Activated CD4-positive, alpha-beta T cell treated with anti-CD3 and anti-CD28 coated beads for 36 hours (primary cell): ENCODE measurements around the gene KLHL29. TPM values are rescaled to one million over a fixed set of nuclear protein-coding genes. Genes with fewer than 3 reads are reported as not detected.

Source experiments
- ATAC-seq: fragments of 200-7000 bp; cut with Tn5 transposase; one replicate; pipeline ENCODE4 v1.10.0; 2021; ENCODE audit warnings: mild to moderate bottlenecking, moderate library complexity
- CTCF ChIA-PET: fragments of 350-600 bp; sonication (Branson Sonifier 250); formaldehyde crosslinking; loops from one replicate; lab custom pipeline; 2021; ENCODE audit warnings: antibody characterized with exemption; lab: Charles Lee
- POLR2A ChIA-PET: fragments of 350-600 bp; sonication (Branson Sonifier 250); formaldehyde crosslinking; loops from one replicate; lab custom pipeline; 2021; ENCODE audit warnings: antibody characterized with exemption, inconsistent platforms; lab: Charles Lee
- DNase-seq: peaks from one replicate; pipeline ENCODE4 v3.0.0-alpha.2; 2020
- H3K27ac Mint-ChIP-seq: one replicate; pipeline ENCODE4 v1.8.0; 2021; ENCODE audit warnings: mixed read lengths
- H3K27me3 Mint-ChIP-seq: one replicate; pipeline ENCODE4 v1.8.0; 2021; ENCODE audit warnings: mixed read lengths
- H3K36me3 Mint-ChIP-seq: one replicate; pipeline ENCODE4 v1.8.0; 2021; ENCODE audit warnings: low read depth, mixed read lengths
- H3K4me1 Mint-ChIP-seq: one replicate; pipeline ENCODE4 v1.8.0; 2021; ENCODE audit warnings: mixed read lengths
- H3K4me3 Mint-ChIP-seq: one replicate; pipeline ENCODE4 v1.8.0; 2021; ENCODE audit warnings: mild to moderate bottlenecking, moderate library complexity, mixed read lengths
- H3K9me3 Mint-ChIP-seq: one replicate; pipeline ENCODE4 v1.8.0; 2021; ENCODE audit warnings: low read depth, mixed read lengths
- intact Hi-C, 2 experiments: fragments of 100-400 bp; cut with DNase I in 1 of 2; cut with micrococcal nuclease in 1 of 2; formaldehyde crosslinking; loops; one replicate each; pipeline versions ENCODE4 v1.14.2 to v1.15.1; 2022 to 2024; cut with DNase I, micrococcal nuclease
- total RNA-seq, 2 experiments: library from RNA; stranded (reverse); gene quantifications; one replicate each; pipeline ENCODE4 v1.2.3, GENCODE V29; 2021

KLHL29 gene
- total RNA-seq, 2 experiments from 2014 or later, result 1.7 to 2.0 TPM

GRCh38 chr2:23690421-23691105 is 305.6 kb downstream of the KLHL29 start:
- no peaks in the 10 kb centered on the region for H3K9me3 Mint-ChIP-seq
- POLR2A ChIA-PET, result no interaction called here
- no peaks in the 10 kb centered on the region for H3K36me3 Mint-ChIP-seq
- ATAC-seq (no peak), DNase-seq (no peak)
- no peaks in the 10 kb centered on the region for H3K4me1 Mint-ChIP-seq
- H3K27ac Mint-ChIP-seq, result no peak overlapping the region
- no peak overlapping the region for H3K4me3 Mint-ChIP-seq
- H3K27me3 Mint-ChIP-seq, result no peaks in the 10 kb centered on the region
- intact Hi-C loops, result no loop called here
- CTCF ChIA-PET, result no interaction called here

- Mint-ChIP-seq H3K4me3 (no peak overlapping the region), H3K36me3 (no peaks in the 10 kb centered on the region), H3K27me3 (no peaks in the 10 kb centered on the region), H3K27ac (no peak overlapping the region), H3K9me3 (no peaks in the 10 kb centered on the region), H3K4me1 (no peaks in the 10 kb centered on the region)
- DNase-seq, result no peak
- ChIA-PET POLR2A (no interaction called here), CTCF (no interaction called here)
- intact Hi-C loops, result no loop called here
- ATAC-seq, result no peak
Observed at GRCh38 chr2:23691106-23691470, 306.1 kb downstream of the KLHL29 start.

GRCh38 chr2:23691565-23691964 is 306.6 kb downstream of the KLHL29 start:
- no peaks in the 10 kb centered on the region for H3K27me3 Mint-ChIP-seq

GRCh38 chr2:23692263-23692662 is 307.3 kb downstream of the KLHL29 start:
- H3K4me1 Mint-ChIP-seq, result no peaks in the 10 kb centered on the region
- DNase-seq, result peak; percentile 1
- H3K27ac Mint-ChIP-seq, result no peak overlapping the region
- H3K27me3 Mint-ChIP-seq, result no peaks in the 10 kb centered on the region
- intact Hi-C loops, result no loop called here
- H3K4me3 Mint-ChIP-seq, result no peak overlapping the region
- ATAC-seq, result no peak
- CTCF ChIA-PET, result no interaction called here
- H3K9me3 Mint-ChIP-seq, result no peaks in the 10 kb centered on the region
- POLR2A ChIA-PET, result no interaction called here
- no peaks in the 10 kb centered on the region for H3K36me3 Mint-ChIP-seq

More at GRCh38 chr2:23691565-23691964, 306.6 kb downstream of the KLHL29 start:
- no peak overlapping the region for H3K4me3 Mint-ChIP-seq
- DNase-seq (no peak), ATAC-seq (no peak)
- no peaks in the 10 kb centered on the region for H3K36me3 Mint-ChIP-seq
- no peaks in the 10 kb centered on the region for H3K9me3 Mint-ChIP-seq
- intact Hi-C loops, result no loop called here
- ChIA-PET POLR2A (no interaction called here), CTCF (no interaction called here)
- no peaks in the 10 kb centered on the region for H3K4me1 Mint-ChIP-seq
- no peak overlapping the region for H3K27ac Mint-ChIP-seq

- H3K27me3 Mint-ChIP-seq, result no peaks in the 10 kb centered on the region
- ATAC-seq (no peak), DNase-seq (no peak)
- H3K9me3 Mint-ChIP-seq, result no peaks in the 10 kb centered on the region
- no peaks in the 10 kb centered on the region for H3K4me1 Mint-ChIP-seq
- no peak overlapping the region for H3K27ac Mint-ChIP-seq
- ChIA-PET POLR2A (no interaction called here), CTCF (no interaction called here)
- no peak overlapping the region for H3K4me3 Mint-ChIP-seq
- no peaks in the 10 kb centered on the region for H3K36me3 Mint-ChIP-seq
- intact Hi-C loops, result no loop called here
Observed at GRCh38 chr2:23692851-23693605, 308.0 kb downstream of the KLHL29 start.

- Mint-ChIP-seq H3K27ac (no peak overlapping the region), H3K36me3 (no peaks in the 10 kb centered on the region), H3K4me3 (no peak overlapping the region), H3K4me1 (no peaks in the 10 kb centered on the region), H3K9me3 (no peaks in the 10 kb centered on the region), H3K27me3 (no peaks in the 10 kb centered on the region)
- no peak for DNase-seq
- CTCF ChIA-PET, result no interaction called here
- ATAC-seq, result no peak
- intact Hi-C loops, result no loop called here
- POLR2A ChIA-PET, result no interaction called here
Observed at GRCh38 chr2:23693606-23693951, 308.6 kb downstream of the KLHL29 start.

- ATAC-seq (no peak), DNase-seq (no peak)
- POLR2A ChIA-PET, result no interaction called here
- intact Hi-C loops, result no loop called here
- CTCF ChIA-PET, result no interaction called here
- H3K4me3 Mint-ChIP-seq, result no peak overlapping the region
- no peaks in the 10 kb centered on the region for H3K9me3 Mint-ChIP-seq
- H3K36me3 Mint-ChIP-seq, result no peaks in the 10 kb centered on the region
- H3K4me1 Mint-ChIP-seq, result no peaks in the 10 kb centered on the region
- H3K27me3 Mint-ChIP-seq, result no peaks in the 10 kb centered on the region
- H3K27ac Mint-ChIP-seq, result no peak overlapping the region
Observed at GRCh38 chr2:23694058-23695045, 309.4 kb downstream of the KLHL29 start.

- H3K27ac Mint-ChIP-seq, result no peak overlapping the region
- no peaks in the 10 kb centered on the region for H3K27me3 Mint-ChIP-seq
- no peaks in the 10 kb centered on the region for H3K4me1 Mint-ChIP-seq
- ATAC-seq (no peak), DNase-seq (peak; percentile 3)
- intact Hi-C loops, result no loop called here
- ChIA-PET POLR2A (no interaction called here), CTCF (no interaction called here)
- H3K36me3 Mint-ChIP-seq, result peaks cover 3% of the 10 kb centered on the region
- no peaks in the 10 kb centered on the region for H3K9me3 Mint-ChIP-seq
- no peak overlapping the region for H3K4me3 Mint-ChIP-seq
Observed at GRCh38 chr2:23695214-23695889, 310.4 kb downstream of the KLHL29 start.

GRCh38 chr2:23695890-23696751 is 311.1 kb downstream of the KLHL29 start:
- intact Hi-C loops, result no loop called here
- ATAC-seq (no peak), DNase-seq (no peak)
- POLR2A ChIA-PET, result no interaction called here
- peaks cover 5% of the 10 kb centered on the region for H3K36me3 Mint-ChIP-seq
- H3K27ac Mint-ChIP-seq, result no peak overlapping the region
- H3K9me3 Mint-ChIP-seq, result no peaks in the 10 kb centered on the region
- H3K27me3 Mint-ChIP-seq, result no peaks in the 10 kb centered on the region
- H3K4me3 Mint-ChIP-seq, result no peak overlapping the region
- H3K4me1 Mint-ChIP-seq, result no peaks in the 10 kb centered on the region
- CTCF ChIA-PET, result no interaction called here

GRCh38 chr2:23696752-23697045 is 311.7 kb downstream of the KLHL29 start:
- peaks cover 5% of the 10 kb centered on the region for H3K36me3 Mint-ChIP-seq
- no peak overlapping the region for H3K27ac Mint-ChIP-seq
- POLR2A ChIA-PET, result no interaction called here
- H3K4me1 Mint-ChIP-seq, result no peaks in the 10 kb centered on the region
- no peaks in the 10 kb centered on the region for H3K27me3 Mint-ChIP-seq
- H3K9me3 Mint-ChIP-seq, result no peaks in the 10 kb centered on the region
- intact Hi-C loops, result no loop called here
- ATAC-seq (no peak), DNase-seq (no peak)
- CTCF ChIA-PET, result no interaction called here
- H3K4me3 Mint-ChIP-seq, result no peak overlapping the region
